Ishikawa (cell line): Measurements from ENCODE around the gene CFAP126.

Experiments used
- CEBPB ChIP-seq: IDR thresholded peaks from 2 replicates; pipeline ENCODE4 v1.6.1; 2012
- CREB1 ChIP-seq: IDR thresholded peaks from 2 replicates; pipeline ENCODE4 v1.6.1; 2012; ENCODE audit warnings: low read depth
- EGR1 ChIP-seq: IDR thresholded peaks from 2 replicates; pipeline ENCODE4 v1.6.1; 2012
- EP300 ChIP-seq: IDR thresholded peaks from 2 replicates; pipeline ENCODE4 v1.6.1; 2012; ENCODE audit warnings: borderline replicate concordance
- FOXM1 ChIP-seq: IDR thresholded peaks from 2 replicates; pipeline ENCODE4 v1.6.1; 2012; ENCODE audit warnings: low read depth, borderline replicate concordance
- NFIC ChIP-seq: IDR thresholded peaks from 2 replicates; pipeline ENCODE4 v1.6.1; 2012
- RAD21 ChIP-seq: IDR thresholded peaks from 2 replicates; pipeline ENCODE4 v1.6.1; 2012; ENCODE audit warnings: low read depth
- TAF1 ChIP-seq: IDR thresholded peaks from 2 replicates; pipeline ENCODE4 v1.6.1; 2012; ENCODE audit warnings: low read depth, mild to moderate bottlenecking
- TCF12 ChIP-seq: IDR thresholded peaks from 2 replicates; pipeline ENCODE4 v1.6.1; 2012; ENCODE audit warnings: low read depth
- TEAD4 ChIP-seq: IDR thresholded peaks from 2 replicates; pipeline ENCODE4 v1.6.1; 2012
- YY1 ChIP-seq: IDR thresholded peaks from 2 replicates; pipeline ENCODE4 v1.6.1; 2012; ENCODE audit warnings: low read depth
- ZBTB7A ChIP-seq: IDR thresholded peaks from 2 replicates; pipeline ENCODE4 v1.6.1; 2012; ENCODE audit warnings: low read depth
- TF ChIP-seq, protein P1 (sequence below): IDR thresholded peaks from 2 replicates; pipeline ENCODE4 v1.6.1; 2012
- TF ChIP-seq, protein P2 (sequence below): IDR thresholded peaks from 2 replicates; pipeline ENCODE4 v1.6.1; 2012; ENCODE audit warnings: low read depth, mild to moderate bottlenecking
- TF ChIP-seq, protein P3 (sequence below): IDR thresholded peaks from 2 replicates; pipeline ENCODE4 v1.6.1; 2012

Gene CFAP126

DNA sequence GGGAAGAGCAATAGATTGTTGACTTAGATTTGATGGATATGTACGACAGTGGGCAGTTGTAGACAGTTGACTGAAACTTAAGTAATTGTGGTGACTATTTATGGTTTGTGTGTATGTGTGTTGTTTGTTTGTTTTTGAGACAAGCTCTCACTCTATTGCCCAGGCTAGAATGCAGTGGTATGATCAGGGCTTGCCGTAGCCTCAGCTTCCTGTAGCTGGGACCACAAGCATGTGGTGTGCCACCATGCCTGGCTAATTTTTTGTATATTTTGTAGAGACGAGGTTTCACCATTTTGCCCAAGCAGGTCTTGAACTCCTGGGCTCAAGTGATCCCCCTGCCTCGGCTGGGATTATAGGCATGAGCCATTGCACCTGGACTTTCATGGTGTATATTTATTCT is 43.7 kb downstream of the CFAP126 start:
- TF ChIP-seq EP300, result no peak
- TF ChIP-seq, protein P1, sequence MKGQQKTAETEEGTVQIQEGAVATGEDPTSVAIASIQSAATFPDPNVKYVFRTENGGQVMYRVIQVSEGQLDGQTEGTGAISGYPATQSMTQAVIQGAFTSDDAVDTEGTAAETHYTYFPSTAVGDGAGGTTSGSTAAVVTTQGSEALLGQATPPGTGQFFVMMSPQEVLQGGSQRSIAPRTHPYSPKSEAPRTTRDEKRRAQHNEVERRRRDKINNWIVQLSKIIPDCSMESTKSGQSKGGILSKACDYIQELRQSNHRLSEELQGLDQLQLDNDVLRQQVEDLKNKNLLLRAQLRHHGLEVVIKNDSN, result no peak
- TF ChIP-seq TAF1, result no peak
- TF ChIP-seq, protein P2, sequence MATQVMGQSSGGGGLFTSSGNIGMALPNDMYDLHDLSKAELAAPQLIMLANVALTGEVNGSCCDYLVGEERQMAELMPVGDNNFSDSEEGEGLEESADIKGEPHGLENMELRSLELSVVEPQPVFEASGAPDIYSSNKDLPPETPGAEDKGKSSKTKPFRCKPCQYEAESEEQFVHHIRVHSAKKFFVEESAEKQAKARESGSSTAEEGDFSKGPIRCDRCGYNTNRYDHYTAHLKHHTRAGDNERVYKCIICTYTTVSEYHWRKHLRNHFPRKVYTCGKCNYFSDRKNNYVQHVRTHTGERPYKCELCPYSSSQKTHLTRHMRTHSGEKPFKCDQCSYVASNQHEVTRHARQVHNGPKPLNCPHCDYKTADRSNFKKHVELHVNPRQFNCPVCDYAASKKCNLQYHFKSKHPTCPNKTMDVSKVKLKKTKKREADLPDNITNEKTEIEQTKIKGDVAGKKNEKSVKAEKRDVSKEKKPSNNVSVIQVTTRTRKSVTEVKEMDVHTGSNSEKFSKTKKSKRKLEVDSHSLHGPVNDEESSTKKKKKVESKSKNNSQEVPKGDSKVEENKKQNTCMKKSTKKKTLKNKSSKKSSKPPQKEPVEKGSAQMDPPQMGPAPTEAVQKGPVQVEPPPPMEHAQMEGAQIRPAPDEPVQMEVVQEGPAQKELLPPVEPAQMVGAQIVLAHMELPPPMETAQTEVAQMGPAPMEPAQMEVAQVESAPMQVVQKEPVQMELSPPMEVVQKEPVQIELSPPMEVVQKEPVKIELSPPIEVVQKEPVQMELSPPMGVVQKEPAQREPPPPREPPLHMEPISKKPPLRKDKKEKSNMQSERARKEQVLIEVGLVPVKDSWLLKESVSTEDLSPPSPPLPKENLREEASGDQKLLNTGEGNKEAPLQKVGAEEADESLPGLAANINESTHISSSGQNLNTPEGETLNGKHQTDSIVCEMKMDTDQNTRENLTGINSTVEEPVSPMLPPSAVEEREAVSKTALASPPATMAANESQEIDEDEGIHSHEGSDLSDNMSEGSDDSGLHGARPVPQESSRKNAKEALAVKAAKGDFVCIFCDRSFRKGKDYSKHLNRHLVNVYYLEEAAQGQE, result no peak
- TF ChIP-seq RAD21, result no peak
- no peak for TF ChIP-seq CEBPB
- TF ChIP-seq FOXM1, result no peak
- no peak for TF ChIP-seq CREB1
- TF ChIP-seq, protein P3, sequence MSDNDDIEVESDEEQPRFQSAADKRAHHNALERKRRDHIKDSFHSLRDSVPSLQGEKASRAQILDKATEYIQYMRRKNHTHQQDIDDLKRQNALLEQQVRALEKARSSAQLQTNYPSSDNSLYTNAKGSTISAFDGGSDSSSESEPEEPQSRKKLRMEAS, result no peak
- TF ChIP-seq TEAD4, result no peak
- no peak for TF ChIP-seq TCF12
- TF ChIP-seq EGR1, result no peak
- TF ChIP-seq ZBTB7A, result no peak
- no peak for TF ChIP-seq YY1
- TF ChIP-seq NFIC, result no peak
